ENCODE data around the gene PCDHGA7. TPM values are rescaled to one million over a fixed set of nuclear protein-coding genes. Genes with fewer than 3 reads are reported as not detected.
"Not testable (repeated sequence)": the region's sequence is repeated elsewhere in the genome, so short reads cannot be mapped to it uniquely, and the experiment has no call there.

The PCDHGA7 gene
- total RNA-seq, 1 donor from 2014 or later = 2.3 TPM

DNA sequence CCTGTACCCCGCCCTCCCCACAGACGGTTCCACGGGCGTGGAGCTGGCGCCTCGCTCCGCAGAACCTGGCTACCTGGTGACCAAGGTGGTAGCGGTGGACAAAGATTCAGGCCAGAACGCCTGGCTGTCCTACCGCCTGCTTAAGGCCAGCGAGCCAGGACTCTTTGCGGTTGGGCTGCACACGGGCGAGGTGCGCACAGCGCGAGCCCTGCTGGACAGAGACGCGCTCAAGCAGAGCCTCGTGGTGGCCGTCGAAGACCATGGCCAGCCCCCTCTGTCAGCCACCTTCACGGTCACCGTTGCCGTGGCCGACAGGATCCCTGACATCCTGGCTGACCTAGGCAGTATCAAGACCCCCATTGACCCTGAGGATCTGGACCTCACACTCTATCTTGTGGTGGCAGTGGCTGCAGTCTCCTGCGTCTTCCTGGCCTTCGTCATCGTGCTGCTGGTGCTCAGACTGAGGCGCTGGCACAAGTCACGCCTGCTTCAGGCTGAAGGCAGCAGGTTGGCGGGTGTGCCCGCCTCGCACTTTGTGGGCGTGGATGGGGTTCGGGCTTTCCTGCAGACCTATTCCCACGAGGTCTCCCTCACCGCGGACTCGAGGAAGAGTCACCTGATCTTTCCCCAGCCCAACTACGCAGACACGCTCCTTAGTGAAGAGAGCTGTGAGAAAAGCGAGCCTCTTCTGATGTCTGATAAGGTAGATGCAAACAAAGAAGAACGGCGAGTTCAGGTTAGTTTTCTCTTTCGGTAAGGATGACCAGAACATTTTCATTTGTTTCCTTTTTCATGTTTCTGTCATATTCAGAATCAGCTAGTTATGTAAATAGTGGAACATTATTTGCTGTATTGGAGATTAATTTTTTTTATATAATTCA, 16.3 kb upstream of the PCDHGA7 start:
- no peak for DNase-seq (ENCODE audit: low read depth)

GRCh38 chr5:141369994-141370848, 12.3 kb upstream of the PCDHGA7 start, which contains the start of gene PCDHGB3:
TSS of gene PCDHGB3 (plus strand) at chr5:141370242. CDS start at chr5:141370395, 153 bp downstream.
- no peak for DNase-seq (ENCODE audit: low read depth)

DNA sequence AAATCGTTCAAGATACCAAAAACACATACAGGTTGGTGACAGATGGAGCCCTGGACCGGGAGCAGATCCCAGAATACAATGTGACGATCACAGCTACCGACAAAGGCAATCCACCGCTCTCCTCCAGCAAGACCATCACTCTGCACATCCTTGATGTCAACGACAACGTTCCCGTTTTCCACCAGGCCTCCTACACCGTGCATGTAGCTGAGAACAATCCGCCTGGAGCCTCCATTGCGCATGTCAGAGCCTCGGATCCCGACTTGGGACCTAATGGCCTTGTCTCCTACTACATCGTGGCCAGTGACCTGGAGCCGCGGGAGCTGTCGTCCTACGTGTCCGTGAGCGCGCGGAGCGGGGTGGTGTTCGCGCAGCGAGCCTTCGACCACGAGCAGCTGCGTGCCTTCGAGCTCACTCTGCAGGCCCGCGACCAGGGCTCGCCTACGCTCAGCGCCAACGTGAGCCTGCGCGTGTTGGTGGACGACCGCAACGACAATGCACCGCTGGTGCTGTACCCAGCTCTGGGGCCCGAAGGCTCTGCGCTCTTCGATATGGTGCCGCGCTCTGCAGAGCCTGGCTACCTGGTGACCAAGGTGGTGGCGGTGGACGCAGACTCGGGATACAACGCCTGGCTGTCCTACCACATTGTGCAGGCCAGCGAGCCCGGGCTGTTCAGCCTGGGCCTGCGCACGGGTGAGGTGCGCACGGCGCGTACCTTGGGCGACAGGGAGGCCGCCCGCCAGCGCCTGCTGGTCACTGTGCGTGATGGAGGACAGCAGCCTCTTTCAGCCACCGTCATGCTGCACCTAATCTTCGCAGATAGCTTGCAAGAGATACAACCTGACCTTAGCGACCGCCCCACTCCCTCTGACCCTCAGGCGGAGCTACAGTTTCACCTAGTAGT, 10.7 kb upstream of the PCDHGA7 start:
- DNase-seq (ENCODE audit: low read depth) = no peak

- no peak for DNase-seq (ENCODE audit: low read depth)
Observed at GRCh38 chr5:141373673-141374317, 8.7 kb upstream of the PCDHGA7 start, which contains the start of gene PCDHGA6. TSS of gene PCDHGA6 (plus strand) at chr5:141373891. CDS start at chr5:141374084, 193 bp downstream.

DNA sequence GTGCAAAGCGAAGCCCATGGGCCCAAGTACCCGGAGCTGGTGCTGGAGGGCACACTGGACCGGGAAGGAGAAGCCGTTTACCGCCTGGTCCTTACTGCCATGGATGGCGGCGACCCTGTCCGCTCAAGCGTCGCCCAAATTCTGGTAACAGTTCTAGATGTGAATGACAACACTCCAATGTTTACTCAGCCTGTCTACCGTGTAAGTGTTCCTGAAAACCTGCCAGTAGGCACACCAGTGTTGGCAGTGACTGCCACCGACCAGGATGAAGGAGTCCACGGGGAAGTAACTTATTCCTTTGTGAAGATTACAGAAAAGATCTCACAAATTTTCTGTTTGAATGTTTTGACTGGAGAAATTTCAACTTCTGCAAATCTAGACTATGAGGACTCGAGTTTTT, 7.9 kb upstream of the PCDHGA7 start:
- DNase-seq (ENCODE audit: low read depth) = no peak

- DNase-seq (ENCODE audit: low read depth) = not testable (repeated sequence)
Observed at GRCh38 chr5:141375444-141376155, 6.9 kb upstream of the PCDHGA7 start.

GRCh38 chr5:141383345-141383744, 803 bp downstream of the PCDHGA7 start:
- no peak for DNase-seq (ENCODE audit: low read depth)

DNA sequence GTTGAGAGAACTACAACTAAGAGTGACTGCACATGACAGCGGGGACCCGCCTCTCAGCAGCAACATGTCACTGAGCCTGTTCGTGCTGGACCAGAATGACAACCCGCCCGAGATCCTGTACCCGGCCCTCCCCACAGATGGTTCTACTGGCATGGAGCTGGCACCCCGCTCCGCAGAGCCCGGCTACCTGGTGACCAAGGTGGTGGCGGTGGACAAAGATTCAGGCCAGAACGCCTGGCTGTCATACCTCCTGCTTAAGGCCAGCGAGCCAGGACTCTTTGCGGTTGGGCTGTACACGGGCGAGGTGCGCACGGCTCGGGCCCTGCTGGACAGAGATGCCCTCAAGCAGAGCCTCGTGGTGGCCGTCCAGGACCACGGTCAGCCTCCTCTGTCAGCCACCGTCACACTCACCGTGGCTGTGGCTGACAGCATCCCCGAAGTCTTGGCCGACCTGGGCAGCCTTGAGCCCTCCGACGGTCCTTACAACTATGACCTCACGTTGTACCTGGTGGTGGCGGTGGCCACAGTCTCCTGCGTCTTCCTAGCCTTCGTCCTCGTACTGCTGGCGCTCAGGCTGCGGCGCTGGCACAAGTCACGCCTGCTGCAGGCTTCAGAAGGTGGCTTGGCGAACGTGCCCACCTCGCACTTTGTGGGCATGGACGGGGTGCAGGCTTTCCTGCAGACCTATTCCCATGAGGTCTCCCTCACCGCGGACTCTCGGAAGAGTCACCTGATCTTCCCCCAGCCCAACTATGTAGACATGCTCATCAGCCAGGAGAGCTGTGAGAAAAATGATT, 2.1 kb downstream of the PCDHGA7 start:
- DNase-seq (ENCODE audit: low read depth) = no peak

DNA sequence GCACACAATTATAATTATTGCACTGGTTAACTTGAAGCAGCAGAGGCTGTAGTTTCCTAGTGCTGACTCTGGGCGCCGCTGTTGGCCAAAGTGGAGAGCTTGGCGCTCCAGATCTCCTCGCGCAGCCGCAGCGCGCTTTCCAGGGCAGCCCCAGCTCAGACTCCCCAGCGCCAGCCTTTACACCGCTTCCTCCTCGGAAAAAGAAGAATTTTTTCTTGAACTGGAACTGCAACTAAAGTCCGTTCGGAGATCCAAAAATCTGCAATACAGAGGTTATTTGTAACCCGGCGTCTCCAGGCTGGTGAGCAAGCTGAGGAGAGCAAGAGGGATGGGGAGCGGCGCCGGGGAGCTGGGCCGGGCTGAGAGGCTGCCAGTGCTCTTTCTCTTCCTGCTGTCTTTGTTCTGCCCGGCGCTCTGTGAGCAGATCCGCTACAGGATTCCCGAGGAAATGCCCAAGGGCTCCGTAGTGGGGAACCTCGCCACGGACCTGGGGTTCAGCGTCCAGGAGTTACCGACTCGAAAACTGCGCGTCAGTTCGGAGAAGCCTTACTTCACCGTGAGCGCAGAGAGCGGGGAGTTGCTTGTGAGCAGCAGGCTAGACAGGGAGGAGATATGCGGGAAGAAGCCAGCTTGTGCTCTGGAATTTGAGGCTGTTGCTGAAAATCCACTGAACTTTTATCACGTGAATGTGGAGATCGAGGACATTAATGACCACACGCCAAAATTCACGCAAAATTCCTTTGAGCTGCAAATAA, 5.2 kb downstream of the PCDHGA7 start, which contains the start of gene PCDHGB4:
Gene PCDHGB4, plus strand, starts transcription at position 142 of the 755 bp plus-strand sequence. Its CDS starts 187 bp downstream, at position 329.
- not testable (repeated sequence) for DNase-seq (ENCODE audit: low read depth)

DNA sequence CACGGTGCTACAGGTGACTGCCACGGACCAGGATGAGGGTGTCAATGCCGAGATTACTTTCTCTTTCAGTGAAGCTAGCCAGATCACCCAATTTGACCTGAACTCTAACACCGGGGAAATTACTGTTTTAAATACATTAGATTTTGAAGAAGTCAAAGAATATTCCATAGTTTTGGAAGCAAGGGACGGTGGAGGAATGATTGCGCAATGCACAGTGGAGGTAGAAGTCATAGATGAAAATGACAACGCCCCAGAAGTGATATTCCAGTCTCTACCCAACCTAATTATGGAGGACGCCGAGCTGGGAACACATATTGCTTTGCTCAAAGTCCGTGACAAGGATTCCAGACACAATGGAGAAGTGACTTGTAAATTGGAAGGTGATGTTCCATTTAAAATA, 6.1 kb downstream of the PCDHGA7 start:
- no peak for DNase-seq (ENCODE audit: low read depth)

DNA sequence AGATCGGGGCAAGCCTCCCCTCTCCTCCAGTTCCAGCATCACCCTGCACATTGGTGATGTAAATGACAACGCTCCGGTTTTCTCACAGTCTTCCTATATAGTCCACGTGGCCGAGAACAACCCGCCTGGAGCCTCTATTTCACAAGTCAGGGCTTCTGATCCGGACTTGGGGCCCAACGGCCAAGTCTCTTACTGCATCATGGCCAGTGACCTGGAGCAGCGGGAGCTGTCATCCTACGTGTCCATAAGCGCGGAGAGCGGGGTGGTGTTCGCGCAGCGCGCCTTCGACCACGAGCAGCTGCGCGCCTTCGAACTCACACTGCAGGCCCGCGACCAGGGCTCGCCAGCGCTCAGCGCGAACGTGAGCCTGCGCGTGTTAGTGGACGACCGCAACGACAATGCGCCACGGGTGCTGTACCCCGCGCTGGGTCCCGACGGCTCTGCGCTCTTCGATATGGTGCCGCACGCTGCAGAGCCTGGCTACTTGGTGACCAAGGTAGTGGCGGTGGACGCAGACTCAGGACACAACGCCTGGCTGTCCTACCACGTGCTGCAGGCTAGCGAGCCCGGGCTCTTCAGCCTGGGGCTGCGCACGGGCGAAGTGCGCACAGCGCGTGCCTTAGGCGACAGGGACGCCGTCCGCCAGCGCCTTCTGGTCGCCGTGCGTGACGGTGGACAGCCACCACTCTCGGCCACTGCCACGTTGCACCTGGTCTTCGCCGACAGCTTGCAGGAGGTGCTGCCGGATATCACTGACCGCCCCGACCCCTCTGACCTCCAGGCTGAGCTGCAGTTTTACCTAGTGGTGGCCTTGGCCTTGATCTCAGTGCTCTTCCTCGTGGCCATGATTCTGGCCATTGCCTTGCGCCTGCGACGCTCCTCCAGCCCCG, 6.9 kb downstream of the PCDHGA7 start:
- no peak for DNase-seq (ENCODE audit: low read depth)

DNA sequence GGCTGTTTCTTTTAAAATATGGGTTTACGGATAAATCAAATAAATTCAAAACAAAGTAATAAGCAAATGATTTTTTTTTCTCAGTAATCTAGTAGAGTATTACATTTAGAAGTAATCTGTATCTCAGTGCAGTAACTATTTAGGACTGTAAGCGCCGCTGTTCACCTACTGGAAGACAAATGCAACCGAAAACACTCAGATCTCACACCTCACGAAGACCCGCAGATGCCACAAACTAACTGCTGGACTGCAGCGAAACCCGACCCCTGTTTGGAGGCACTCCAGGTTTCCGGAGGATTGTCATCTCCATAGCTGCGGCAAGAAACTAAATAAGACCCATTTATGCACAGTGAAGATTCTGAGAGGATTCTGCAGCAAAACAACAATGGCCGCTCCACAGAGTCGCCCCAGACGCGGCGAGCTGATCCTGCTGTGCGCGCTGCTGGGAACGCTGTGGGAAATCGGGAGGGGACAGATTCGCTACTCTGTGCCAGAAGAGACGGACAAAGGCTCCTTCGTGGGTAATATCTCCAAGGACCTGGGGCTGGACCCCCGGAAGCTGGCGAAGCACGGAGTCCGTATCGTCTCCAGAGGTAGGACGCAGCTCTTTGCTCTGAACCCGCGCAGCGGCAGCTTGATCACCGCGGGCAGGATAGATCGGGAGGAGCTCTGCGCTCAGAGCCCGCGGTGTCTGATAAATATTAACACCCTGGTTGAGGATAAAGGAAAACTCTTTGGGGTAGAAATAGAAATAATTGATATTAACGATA, 10.1 kb downstream of the PCDHGA7 start, which contains the start of gene PCDHGA8:
Gene PCDHGA8, plus strand, starts transcription at position 205 of the 770 bp plus-strand sequence. Its CDS starts 181 bp downstream, at position 386.
- peak; percentile 14 for DNase-seq (ENCODE audit: low read depth)

DNA sequence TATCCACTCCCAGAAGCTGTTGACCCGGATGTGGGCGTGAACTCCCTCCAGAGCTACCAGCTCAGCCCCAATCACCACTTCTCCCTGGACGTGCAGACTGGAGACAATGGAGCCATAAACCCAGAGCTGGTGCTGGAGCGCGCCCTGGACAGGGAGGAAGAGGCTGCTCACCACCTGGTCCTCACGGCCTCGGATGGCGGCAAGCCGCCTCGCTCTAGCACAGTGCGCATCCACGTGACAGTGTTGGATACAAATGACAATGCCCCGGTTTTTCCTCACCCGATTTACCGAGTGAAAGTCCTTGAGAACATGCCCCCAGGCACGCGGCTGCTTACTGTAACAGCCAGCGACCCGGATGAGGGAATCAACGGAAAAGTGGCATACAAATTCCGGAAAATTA, 10.7 kb downstream of the PCDHGA7 start:
- no peak for DNase-seq (ENCODE audit: low read depth)

- not testable (repeated sequence) for DNase-seq (ENCODE audit: low read depth)
Observed at GRCh38 chr5:141394401-141395187, 12.1 kb downstream of the PCDHGA7 start.

Data from myocyte (in vitro differentiated cells).